Measurements from ENCODE around the gene SMNDC1. TPM values are rescaled to one million over a fixed set of nuclear protein-coding genes. Genes with fewer than 3 reads are reported as not detected.

Gene SMNDC1
- total RNA-seq, 2 experiments from 2014 or later = 39.7 to 42.4 TPM

DNA sequence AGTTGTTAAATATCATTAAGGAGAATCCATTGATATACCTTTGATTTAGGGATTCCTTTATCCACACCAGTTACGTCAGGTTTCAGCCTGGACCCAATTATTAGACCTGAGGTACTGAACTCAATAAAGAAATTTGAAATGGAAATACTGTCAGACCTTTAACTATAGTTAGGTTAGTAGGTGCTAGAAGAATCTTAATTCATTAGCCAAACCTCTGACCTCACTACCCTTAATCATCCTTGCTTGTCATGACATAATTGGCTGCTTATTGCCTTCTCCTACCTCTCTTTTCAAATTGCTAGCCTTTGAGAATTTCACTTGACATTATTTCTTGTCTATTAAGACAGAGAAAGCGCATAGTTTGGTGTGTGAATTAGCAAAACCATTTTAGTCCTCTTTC, 27.1 kb downstream of the SMNDC1 start:
- TF ChIP-seq, protein P1, sequence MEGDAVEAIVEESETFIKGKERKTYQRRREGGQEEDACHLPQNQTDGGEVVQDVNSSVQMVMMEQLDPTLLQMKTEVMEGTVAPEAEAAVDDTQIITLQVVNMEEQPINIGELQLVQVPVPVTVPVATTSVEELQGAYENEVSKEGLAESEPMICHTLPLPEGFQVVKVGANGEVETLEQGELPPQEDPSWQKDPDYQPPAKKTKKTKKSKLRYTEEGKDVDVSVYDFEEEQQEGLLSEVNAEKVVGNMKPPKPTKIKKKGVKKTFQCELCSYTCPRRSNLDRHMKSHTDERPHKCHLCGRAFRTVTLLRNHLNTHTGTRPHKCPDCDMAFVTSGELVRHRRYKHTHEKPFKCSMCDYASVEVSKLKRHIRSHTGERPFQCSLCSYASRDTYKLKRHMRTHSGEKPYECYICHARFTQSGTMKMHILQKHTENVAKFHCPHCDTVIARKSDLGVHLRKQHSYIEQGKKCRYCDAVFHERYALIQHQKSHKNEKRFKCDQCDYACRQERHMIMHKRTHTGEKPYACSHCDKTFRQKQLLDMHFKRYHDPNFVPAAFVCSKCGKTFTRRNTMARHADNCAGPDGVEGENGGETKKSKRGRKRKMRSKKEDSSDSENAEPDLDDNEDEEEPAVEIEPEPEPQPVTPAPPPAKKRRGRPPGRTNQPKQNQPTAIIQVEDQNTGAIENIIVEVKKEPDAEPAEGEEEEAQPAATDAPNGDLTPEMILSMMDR (IDR thresholded peaks at IDR 0.05) = no peak
- ChIA-PET POLR2A (no interaction called here), CTCF (interaction anchor here (1.5 to 5.6 kb wide), 3 partner anchors 60 to 71 kb away, joined by 5 to 57 read pairs (median 31); partner anchors contain the start of gene MXI1)
- H3K4me3 Mint-ChIP-seq = no peak overlapping the region
- peaks cover 2% of the 10 kb centered on the region for H3K36me3 Mint-ChIP-seq (ENCODE audit: low read depth)
- ATAC-seq = no peak
- intact Hi-C loops (cut with micrococcal nuclease) = no loop called here
- no peak overlapping the region for H3K27ac Mint-ChIP-seq
- H3K4me1 Mint-ChIP-seq (ENCODE audit: low read depth) = peaks cover 28% of the 10 kb centered on the region
- no peak for DNase-seq
- no peaks in the 10 kb centered on the region for H3K27me3 Mint-ChIP-seq
- no peaks in the 10 kb centered on the region for H3K9me3 Mint-ChIP-seq

- CTCF ChIA-PET = interaction anchor here (5.6 kb wide), 1 partner anchor 70 kb away, joined by 31 read pairs; the partner anchor contains the start of gene MXI1
- no peaks in the 10 kb centered on the region for H3K9me3 Mint-ChIP-seq
- no peaks in the 10 kb centered on the region for H3K27me3 Mint-ChIP-seq
- H3K27ac Mint-ChIP-seq = no peak overlapping the region
- no peak for DNase-seq
- intact Hi-C loops (cut with micrococcal nuclease) = no loop called here
- TF ChIP-seq, protein P1 (IDR thresholded peaks at IDR 0.05) = no peak
- no peaks in the 10 kb centered on the region for H3K36me3 Mint-ChIP-seq (ENCODE audit: low read depth)
- no peak overlapping the region for H3K4me3 Mint-ChIP-seq
- no peak for ATAC-seq
- peaks cover 28% of the 10 kb centered on the region for H3K4me1 Mint-ChIP-seq (ENCODE audit: low read depth)
- POLR2A ChIA-PET = no interaction called here
These were observed 28.1 kb downstream of the SMNDC1 start for GRCh38 chr10:110276603-110277002.

GRCh38 chr10:110275128-110275729, 29.5 kb downstream of the SMNDC1 start:
- ChIA-PET CTCF (interaction anchor here (0.8 to 5.6 kb wide), 10 partner anchors 9 to 271 kb away, joined by 3 to 31 read pairs (median 4); partner anchors contain the start of gene MXI1), POLR2A (interaction anchor here (1.0 kb wide), 1 partner anchor 63 kb away, joined by 4 read pairs; no protein-coding TSS in a partner anchor)
- no peaks in the 10 kb centered on the region for H3K36me3 Mint-ChIP-seq (ENCODE audit: low read depth)
- ATAC-seq (no peak), DNase-seq (no peak)
- H3K27me3 Mint-ChIP-seq = no peaks in the 10 kb centered on the region
- H3K27ac Mint-ChIP-seq = no peak overlapping the region
- H3K4me1 Mint-ChIP-seq (ENCODE audit: low read depth) = peaks cover 28% of the 10 kb centered on the region
- no peaks in the 10 kb centered on the region for H3K9me3 Mint-ChIP-seq
- intact Hi-C loops (cut with micrococcal nuclease) = no loop called here
- TF ChIP-seq, protein P1 (IDR thresholded peaks at IDR 0.05) = no peak
- no peak overlapping the region for H3K4me3 Mint-ChIP-seq

GRCh38 chr10:110274647-110275046, 30.1 kb downstream of the SMNDC1 start:
- ATAC-seq (no peak), DNase-seq (no peak)
- Mint-ChIP-seq H3K27me3 (no peaks in the 10 kb centered on the region), H3K36me3 (ENCODE audit: low read depth) (no peaks in the 10 kb centered on the region), H3K4me1 (ENCODE audit: low read depth) (peaks cover 31% of the 10 kb centered on the region), H3K9me3 (no peaks in the 10 kb centered on the region), H3K4me3 (no peak overlapping the region), H3K27ac (no peak overlapping the region)
- TF ChIP-seq, protein P1 (IDR thresholded peaks at IDR 0.05) = no peak
- POLR2A ChIA-PET = interaction anchor here (0.6 to 1.0 kb wide), 2 partner anchors 62 to 406 kb away, joined by 3 to 4 read pairs; no protein-coding TSS in a partner anchor
- intact Hi-C loops (cut with micrococcal nuclease) = no loop called here
- CTCF ChIA-PET = interaction anchor here (1.1 to 5.6 kb wide), 9 partner anchors 9 to 272 kb away, joined by 3 to 31 read pairs (median 4); partner anchors contain the start of gene MXI1

DNA sequence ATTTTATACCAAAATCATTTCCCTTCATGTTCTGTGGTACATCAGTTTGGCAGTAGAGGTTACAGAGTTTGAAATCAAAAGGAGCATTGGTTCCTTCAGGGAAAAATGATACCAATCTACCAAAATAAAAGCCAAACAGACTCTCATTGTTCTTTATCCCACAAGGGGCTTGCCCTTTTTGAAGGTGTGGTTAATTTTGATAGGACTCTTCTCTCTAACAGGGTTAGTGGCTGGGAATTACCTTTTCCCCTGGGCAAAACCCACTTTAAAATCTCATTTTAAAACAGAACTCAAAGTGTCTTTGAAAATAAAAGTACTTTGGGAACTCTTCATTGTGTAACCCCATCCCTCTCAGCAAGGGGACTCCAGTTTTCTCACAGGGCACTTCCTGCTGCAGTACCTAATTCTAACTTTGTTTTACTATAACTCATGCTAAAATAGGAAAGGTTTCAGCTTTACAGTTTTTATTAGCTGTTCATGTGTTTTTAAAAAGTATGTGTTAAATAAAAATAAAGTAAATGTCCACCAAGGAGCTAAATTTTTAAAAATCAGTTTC, 30.6 kb downstream of the SMNDC1 start:
- Mint-ChIP-seq H3K27ac (no peak overlapping the region), H3K9me3 (no peaks in the 10 kb centered on the region), H3K27me3 (no peaks in the 10 kb centered on the region), H3K4me3 (no peak overlapping the region), H3K36me3 (ENCODE audit: low read depth) (no peaks in the 10 kb centered on the region), H3K4me1 (ENCODE audit: low read depth) (peaks cover 33% of the 10 kb centered on the region)
- POLR2A ChIA-PET = interaction anchor here (0.6 to 1.0 kb wide), 2 partner anchors 62 to 406 kb away, joined by 3 to 4 read pairs; no protein-coding TSS in a partner anchor
- DNase-seq = no peak
- ATAC-seq = no peak
- intact Hi-C loops (cut with micrococcal nuclease) = no loop called here
- CTCF ChIA-PET = interaction anchor here (0.9 to 5.6 kb wide), 12 partner anchors 10 to 292 kb away, joined by 3 to 31 read pairs (median 4); partner anchors contain the start of gene MXI1
- TF ChIP-seq, protein P1 (IDR thresholded peaks at IDR 0.05) = no peak

All from activated CD8-positive, alpha-beta T cell treated with anti-CD3 and anti-CD28 coated beads for 36 hours (primary cell).